ENCODE data around the gene FBXW7.

Gene FBXW7

DNA sequence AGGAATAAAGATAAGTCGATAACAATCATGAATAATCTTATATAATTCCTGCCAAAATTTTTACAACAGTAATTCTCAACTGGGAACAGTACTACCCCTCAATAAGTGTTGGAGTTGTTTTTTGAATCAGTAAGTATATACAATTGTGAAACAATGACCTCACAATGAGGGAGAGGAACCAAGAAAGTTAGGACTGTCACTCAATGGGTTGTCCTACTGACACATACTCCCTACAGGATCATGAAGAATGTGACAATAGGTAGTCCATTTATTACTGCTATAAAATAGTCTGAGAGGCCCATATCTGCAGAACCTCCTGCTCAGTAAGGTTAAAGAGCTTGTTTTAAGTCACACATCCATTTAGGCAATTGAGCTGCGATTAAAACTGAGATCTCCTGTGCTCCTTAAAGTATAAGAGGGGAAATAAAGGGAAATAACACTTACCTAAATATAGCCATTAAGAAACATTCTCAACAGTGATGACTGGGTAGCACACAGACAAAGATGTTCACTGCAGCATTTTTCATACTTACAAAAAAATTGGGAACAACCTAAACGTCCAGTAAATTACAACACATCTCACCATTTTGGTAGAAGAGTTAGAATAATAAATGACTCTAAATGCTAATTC lies 26.2 kb downstream of the FBXW7 start:
- DNase-seq, result no peak

- DNase-seq, result no peak
Measured at GRCh38 chr4:152508818-152509217, 27.1 kb downstream of the FBXW7 start.

DNA sequence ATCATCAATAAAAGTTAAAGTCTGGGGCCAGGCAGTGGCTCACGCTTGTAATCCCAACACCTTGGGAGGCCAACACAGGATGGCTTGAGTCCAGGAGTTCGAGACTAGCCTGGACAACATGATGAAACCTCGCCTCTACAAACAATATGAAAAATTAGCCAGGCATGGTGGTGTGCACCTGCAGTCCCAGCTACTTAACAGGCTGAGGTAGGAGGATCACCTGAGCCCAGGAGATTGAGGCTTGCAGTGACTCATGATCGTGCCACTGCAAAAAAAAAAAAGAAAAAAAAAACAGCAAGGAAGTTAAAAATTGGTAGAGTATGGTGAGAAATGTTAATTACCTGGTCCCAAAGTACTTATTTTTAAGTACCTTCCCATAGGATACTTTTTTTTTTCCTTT lies 27.5 kb downstream of the FBXW7 start:
- no peak for DNase-seq

GRCh38 chr4:152503653-152504290 lies 32.1 kb downstream of the FBXW7 start:
- DNase-seq, result no peak

DNA sequence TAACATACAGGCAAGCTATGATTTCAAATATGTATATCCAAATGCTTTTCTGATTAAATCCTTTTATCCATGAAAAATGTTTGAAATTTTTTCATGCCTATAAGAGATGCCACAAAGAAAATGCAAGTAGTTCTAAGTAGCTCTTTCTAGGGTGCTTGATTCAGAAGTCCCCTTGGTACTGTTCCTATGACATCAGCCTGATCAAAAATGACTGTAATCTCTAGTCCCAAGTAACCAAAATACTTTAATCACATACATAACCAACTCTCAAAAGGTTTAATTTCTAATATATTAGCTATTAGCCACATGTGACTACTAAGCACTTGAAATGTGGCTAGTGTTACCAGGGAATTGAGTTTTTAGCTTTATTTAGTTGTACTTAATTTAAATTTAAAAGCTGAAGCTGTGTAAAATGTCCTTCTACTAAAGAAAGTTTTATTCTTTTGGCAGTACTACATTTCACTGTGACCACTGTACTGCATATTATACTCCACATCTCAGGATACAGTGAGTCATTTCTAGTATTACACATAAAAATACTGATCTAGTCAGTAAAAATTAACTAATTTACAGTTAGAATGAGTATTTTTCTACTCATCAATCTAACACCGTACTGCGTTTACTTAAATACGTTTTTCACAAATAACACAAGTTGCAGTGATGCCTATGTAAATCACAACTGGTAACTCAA lies 33.9 kb downstream of the FBXW7 start:
- no peak for DNase-seq

DNA sequence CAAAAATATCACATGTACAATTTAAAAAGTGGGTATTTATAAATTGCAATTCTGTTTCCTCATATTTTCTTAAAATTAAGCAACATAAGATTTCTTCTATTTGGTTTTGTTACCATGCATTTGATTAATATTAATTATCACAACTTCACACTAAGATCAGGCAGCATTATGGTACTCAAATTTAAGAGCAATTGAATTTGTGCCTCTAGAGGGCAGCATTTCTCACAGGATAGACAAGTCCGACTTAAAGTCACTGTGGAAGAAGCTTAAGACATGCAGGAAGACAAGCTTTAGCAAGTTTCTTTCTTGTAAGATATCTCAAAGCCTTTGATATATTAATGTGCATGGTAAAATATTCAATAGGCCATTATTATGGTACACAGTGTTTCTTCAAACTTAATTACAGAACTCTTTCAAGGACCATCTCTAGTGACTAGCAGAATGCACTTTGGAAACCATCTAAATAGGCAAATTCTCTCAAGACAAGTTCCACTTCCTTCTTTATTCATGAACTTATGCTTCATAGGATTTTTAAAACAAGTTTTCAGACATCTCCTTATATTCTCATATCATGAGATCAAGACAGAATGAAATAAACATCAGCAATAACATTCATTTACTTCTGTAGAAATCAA lies 35.0 kb downstream of the FBXW7 start:
- DNase-seq, result peak; percentile 35

DNA sequence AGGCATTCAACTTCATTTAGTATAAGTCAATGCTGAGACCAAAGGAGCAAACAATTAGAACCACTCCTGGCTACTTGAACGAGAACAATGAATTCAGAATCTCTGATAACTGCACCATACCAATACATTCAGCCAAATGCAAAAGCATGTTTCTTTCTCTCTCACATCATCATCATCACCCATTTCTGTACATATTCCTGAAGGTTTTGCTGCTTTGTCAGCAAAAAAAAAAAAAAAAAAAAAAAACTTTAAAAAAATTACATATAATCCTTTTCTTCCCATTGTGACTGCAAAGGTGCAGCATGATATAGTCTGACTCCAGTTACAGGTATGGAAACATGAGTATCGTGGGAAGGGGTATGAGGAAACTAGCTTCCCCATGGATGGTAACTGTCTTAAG lies 35.6 kb downstream of the FBXW7 start:
- DNase-seq, result no peak

- DNase-seq, result no peak
Measured at GRCh38 chr4:152499344-152499743, 36.5 kb downstream of the FBXW7 start.

GRCh38 chr4:152494020-152494419 lies 41.9 kb downstream of the FBXW7 start:
- DNase-seq, result no peak

- no peak for DNase-seq
Measured at GRCh38 chr4:152488246-152488645, 47.6 kb downstream of the FBXW7 start.

DNA sequence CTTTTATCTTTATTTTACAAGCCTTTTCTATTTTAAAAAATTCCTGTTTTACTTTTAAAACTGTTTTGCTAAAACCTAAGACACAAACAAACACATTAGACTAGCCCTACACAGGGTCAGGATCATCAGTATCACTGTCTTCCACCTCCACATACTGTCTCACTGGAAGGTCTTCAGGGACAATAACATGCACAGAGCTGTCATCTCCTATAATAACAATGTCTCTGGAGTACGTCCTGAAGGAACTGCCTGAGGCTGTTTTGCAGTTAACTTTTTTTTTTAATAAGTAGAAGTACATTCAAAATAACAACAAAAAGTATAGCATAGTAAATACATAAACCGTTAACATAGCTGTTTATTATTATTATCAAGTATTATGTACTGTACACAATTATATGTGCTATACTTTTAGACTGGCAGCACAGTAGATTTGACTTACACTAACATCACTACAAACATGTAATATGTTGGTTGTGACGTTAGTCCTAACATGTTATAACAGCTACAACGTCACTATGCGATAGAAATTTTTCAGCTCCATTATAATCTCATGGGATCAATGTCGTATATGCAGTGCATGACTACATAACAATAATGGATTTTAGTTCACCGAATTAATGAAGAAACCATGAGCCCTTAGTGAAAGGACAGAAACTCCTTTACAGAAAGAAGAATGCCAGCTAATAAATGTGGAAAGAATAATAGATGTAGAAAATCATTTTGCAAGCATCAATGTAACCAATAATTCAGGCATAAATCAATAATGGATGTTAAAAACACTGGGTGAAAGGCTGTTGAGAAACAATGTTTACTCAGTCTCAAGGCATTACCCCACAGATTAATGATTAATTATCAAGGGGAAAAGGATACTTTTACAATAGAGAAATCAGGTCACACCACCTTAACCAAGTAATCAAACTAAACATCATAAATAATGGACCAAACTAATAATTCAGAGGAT lies 49.2 kb downstream of the FBXW7 start:
- DNase-seq, result no peak

DNA sequence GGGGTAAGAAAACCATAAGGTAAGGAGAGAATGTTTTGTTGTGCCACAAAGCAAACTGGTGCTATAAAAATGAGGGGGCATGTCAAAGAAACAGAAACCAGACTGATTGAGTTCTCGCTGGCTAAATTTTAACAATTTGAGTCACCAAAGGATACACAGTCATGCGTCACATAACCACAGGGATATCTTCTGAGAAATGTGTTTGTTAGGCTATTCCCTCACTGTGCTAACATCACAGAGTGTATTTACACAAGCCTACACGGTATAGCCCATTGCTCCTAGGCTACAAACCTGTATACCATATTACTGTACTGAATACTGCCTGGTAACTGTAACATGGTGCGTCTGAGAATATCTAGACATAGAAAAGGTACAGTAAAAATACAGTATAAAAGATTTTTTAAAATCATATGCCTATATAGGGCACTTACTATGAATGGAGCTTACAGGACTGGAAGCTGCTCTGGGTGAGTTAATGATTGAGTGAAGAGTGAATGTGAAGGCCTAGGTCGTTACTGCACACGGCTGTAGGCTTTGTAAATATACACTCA lies 50.1 kb downstream of the FBXW7 start:
- DNase-seq, result no peak

DNA sequence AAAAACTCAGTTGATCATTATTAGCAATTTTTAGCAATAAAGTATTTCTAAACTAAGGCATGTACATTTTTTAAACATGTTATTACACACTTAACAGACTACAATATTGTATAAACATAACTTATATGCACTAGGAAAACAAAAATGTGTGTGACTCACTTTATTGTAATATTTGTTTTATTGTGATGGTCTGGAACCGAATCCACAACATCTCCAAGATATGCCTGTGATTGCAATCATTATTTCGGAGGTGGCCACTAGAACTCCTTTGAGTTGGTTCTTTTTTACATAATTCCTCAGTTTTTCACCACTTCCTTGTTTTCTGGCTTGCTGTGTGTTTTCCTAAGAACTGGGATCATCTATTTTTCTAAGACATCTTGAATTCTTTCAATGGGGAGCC lies 53.7 kb downstream of the FBXW7 start:
- no peak for DNase-seq

- no peak for DNase-seq
Measured at GRCh38 chr4:152480901-152481300, 55.0 kb downstream of the FBXW7 start.

- DNase-seq, result no peak
Measured at GRCh38 chr4:152480326-152480725, 55.6 kb downstream of the FBXW7 start.

- no peak for DNase-seq
Measured at GRCh38 chr4:152479428-152480026, 56.4 kb downstream of the FBXW7 start.

GRCh38 chr4:152478461-152479237 lies 57.2 kb downstream of the FBXW7 start:
- no peak for DNase-seq

- DNase-seq, result no peak
Measured at GRCh38 chr4:152476796-152477195, 59.1 kb downstream of the FBXW7 start.

DNA sequence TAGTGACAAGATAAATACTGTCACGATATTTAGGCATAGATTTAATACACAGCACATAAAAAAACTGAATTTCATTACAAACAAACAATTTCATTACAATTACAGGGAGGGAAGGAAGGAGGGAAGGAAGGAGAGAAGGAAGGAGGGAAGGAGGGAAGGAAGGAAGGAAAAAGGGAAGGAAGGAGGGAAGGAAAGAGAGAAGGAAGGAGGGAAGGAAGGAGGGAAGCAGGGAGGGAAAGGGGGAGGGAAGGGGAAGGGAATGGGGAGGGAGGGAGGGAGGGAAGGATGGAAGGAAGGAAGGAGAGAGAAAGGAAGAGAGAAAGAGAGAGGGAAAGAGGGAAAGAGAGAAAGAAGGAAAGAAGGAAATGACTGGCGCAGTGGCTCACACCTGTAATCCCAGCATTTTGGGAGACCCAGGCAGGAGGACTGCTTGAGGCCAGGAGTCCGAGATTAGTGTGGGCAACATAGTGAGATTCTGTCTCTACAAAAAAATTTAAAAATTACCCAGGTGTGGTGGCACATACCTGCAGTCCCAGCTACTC lies 64.6 kb downstream of the FBXW7 start:
- DNase-seq, result no peak

DNA sequence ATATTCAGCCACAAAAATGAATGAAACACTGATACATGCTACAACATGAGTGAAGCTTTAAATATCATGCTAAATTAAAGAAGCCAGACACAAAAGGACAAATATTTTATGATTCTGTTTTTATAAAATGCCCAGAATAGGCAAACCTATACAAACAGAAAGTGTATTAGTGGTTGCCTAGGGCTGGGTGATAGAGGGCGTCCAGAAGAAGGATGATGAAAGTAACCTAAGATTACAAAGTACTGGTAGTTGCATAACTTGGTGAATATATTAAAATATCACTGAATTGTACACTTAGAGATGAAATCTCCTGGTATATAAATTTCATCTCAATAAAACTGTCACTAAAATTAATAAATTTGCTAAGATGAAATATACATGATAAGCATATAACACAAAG lies 67.5 kb downstream of the FBXW7 start:
- no peak for DNase-seq

GRCh38 chr4:152467101-152467500 lies 68.8 kb downstream of the FBXW7 start:
- DNase-seq, result no peak
